A673 (cell line): ENCODE measurements around the gene SMC6. TPM values are rescaled to one million over a fixed set of nuclear protein-coding genes. Genes with fewer than 3 reads are reported as not detected.

Source experiments
- BruUV-seq: library from RNA; stranded (reverse); fragments of 400-500 nt; replicated peaks from 2 replicates; lab custom pipeline; 2021; lab: Mats Ljungman, UMichigan
- CTCF ChIA-PET: fragments of 300-600 bp; sonication (Branson Sonifier 250); formaldehyde crosslinking; loops from one replicate; lab custom pipeline; 2022; ENCODE audit warnings: antibody characterized with exemption; lab: Charles Lee
- POLR2A ChIA-PET: fragments of 300-600 bp; sonication (Branson Sonifier 250); formaldehyde crosslinking; loops from one replicate; lab custom pipeline; 2022; ENCODE audit warnings: antibody characterized with exemption; ENCODE audit not compliant: low non-redundant PET; lab: Charles Lee
- DNase-seq: peaks from one replicate; pipeline ENCODE4 v3.0.0-alpha.2; 2015; ENCODE audit warnings: low spot score
- H3K27ac ChIP-seq: fragments of 200-600 bp; sonication (generic); 2 replicates; pipeline ENCODE4 v1.5.1; 2016; ENCODE audit warnings: mixed run types, low read depth, mild to moderate bottlenecking, mixed read lengths, antibody characterized with exemption, low read length; ENCODE audit not compliant: poor library complexity, severe bottlenecking
- H3K27me3 ChIP-seq: fragments of 200-600 bp; sonication (generic); replicated peaks from 2 replicates; pipeline ENCODE4 v1.6.1; 2017; ENCODE audit warnings: mixed run types, low read depth, mild to moderate bottlenecking, mixed read lengths, antibody characterized with exemption, low read length; ENCODE audit not compliant: insufficient read depth, poor library complexity
- H3K36me3 ChIP-seq: fragments of 200-600 bp; sonication (generic); 2 replicates; pipeline ENCODE4 v1.6.1; 2016; ENCODE audit warnings: mixed run types, mild to moderate bottlenecking, mixed read lengths, antibody characterized with exemption, low read length; ENCODE audit not compliant: insufficient read depth, poor library complexity, severe bottlenecking
- H3K4me1 ChIP-seq: fragments of 200-600 bp; sonication (generic); 2 replicates; pipeline ENCODE4 v1.6.1; 2017; ENCODE audit warnings: mixed run types, mild to moderate bottlenecking, mixed read lengths, antibody characterized with exemption, low read length; ENCODE audit not compliant: insufficient read depth, poor library complexity, severe bottlenecking
- H3K4me3 ChIP-seq: fragments of 200-600 bp; sonication (generic); 2 replicates; pipeline ENCODE4 v1.5.1; 2016; ENCODE audit warnings: low read depth, mixed run types, mild to moderate bottlenecking, mixed read lengths, low read length; ENCODE audit not compliant: poor library complexity, severe bottlenecking
- H3K9me3 ChIP-seq: fragments of 200-600 bp; sonication (generic); 2 replicates; pipeline ENCODE4 v1.6.1; 2016; ENCODE audit warnings: mixed run types, low read depth, mild to moderate bottlenecking, mixed read lengths, antibody characterized with exemption, low read length; ENCODE audit not compliant: poor library complexity, severe bottlenecking
- EZH2 ChIP-seq: fragments of 200-600 bp; sonication (generic); IDR thresholded peaks from 2 replicates; pipeline ENCODE4 v1.6.1; 2017; ENCODE audit warnings: borderline replicate concordance, low read depth, mild to moderate bottlenecking, mixed read lengths, antibody characterized with exemption, low read length; ENCODE audit not compliant: poor library complexity, severe bottlenecking
- intact Hi-C: fragments of 100-400 bp; cut with micrococcal nuclease; formaldehyde crosslinking; loops from one replicate; pipeline ENCODE4 v1.10.0; 2022; ENCODE audit not compliant: unreplicated experiment
- total RNA-seq: library from RNA; stranded (reverse); gene quantifications from 2 replicates; pipeline ENCODE4 v1.2.3, GENCODE V29; 2021
- TF ChIP-seq, protein P1 (sequence below): fragments of 300-800, 200-600 bp; sonication (generic); conservative IDR thresholded peaks from 2 replicates; pipeline ENCODE4 v1.5.1; 2017; ENCODE audit warnings: low read depth, mild to moderate bottlenecking, antibody characterized with exemption, low read length, moderate library complexity, mixed read lengths

Gene SMC6
- total RNA-seq, 1 experiment from 2014 or later = 49.5 TPM

DNA sequence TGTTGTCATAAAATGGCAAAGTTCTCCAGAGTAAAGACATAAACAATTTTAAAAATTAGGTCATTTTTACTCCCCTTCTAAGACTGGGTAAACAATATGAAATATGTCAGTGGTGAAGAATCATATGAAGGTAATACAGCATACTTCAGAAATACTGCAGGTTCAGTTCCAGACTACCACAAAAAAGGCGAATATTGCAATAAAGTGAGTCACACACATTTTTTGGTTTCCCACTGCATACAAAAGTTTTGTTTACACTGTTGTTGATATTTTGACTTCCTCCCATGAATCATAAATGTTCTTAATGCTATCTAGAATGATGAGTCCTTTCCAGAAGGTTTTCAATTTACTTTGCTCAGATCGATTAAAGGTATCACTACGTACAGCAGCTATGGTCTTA, 73.5 kb downstream of the SMC6 start:
- H3K27me3 ChIP-seq = no peaks in the 10 kb centered on the region
- H3K9me3 ChIP-seq = no peaks in the 10 kb centered on the region
- TF ChIP-seq, protein P1, sequence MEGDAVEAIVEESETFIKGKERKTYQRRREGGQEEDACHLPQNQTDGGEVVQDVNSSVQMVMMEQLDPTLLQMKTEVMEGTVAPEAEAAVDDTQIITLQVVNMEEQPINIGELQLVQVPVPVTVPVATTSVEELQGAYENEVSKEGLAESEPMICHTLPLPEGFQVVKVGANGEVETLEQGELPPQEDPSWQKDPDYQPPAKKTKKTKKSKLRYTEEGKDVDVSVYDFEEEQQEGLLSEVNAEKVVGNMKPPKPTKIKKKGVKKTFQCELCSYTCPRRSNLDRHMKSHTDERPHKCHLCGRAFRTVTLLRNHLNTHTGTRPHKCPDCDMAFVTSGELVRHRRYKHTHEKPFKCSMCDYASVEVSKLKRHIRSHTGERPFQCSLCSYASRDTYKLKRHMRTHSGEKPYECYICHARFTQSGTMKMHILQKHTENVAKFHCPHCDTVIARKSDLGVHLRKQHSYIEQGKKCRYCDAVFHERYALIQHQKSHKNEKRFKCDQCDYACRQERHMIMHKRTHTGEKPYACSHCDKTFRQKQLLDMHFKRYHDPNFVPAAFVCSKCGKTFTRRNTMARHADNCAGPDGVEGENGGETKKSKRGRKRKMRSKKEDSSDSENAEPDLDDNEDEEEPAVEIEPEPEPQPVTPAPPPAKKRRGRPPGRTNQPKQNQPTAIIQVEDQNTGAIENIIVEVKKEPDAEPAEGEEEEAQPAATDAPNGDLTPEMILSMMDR = no peak
- no peak for TF ChIP-seq EZH2
- no TSS peak for BruUV-seq
- CTCF ChIA-PET = no interaction called here
- no peak overlapping the region for H3K27ac ChIP-seq
- POLR2A ChIA-PET = no interaction called here
- no peak overlapping the region for H3K4me3 ChIP-seq
- peaks cover 3% of the 10 kb centered on the region for H3K36me3 ChIP-seq
- H3K4me1 ChIP-seq = no peaks in the 10 kb centered on the region
- intact Hi-C loops = no loop called here
- DNase-seq = no peak

DNA sequence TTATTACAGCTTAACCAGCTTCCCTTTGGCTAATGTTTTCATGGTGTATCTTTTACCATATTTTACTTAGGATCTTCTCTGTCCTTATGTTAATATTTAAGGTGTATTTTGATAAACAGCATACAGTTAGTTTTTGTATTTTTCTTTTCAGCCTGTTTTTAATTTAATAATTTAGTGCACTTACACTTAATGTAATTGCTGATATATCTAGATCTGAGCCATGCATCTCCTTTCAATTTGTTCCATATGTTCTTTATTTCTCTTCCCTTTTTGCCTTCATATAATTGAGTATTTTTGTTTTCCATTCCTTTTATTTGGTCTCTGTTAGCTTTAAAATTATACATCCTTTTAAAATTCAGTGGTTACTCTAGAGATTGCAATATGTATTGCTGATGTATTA, 78.8 kb downstream of the SMC6 start:
- BruUV-seq = no TSS peak

DNA sequence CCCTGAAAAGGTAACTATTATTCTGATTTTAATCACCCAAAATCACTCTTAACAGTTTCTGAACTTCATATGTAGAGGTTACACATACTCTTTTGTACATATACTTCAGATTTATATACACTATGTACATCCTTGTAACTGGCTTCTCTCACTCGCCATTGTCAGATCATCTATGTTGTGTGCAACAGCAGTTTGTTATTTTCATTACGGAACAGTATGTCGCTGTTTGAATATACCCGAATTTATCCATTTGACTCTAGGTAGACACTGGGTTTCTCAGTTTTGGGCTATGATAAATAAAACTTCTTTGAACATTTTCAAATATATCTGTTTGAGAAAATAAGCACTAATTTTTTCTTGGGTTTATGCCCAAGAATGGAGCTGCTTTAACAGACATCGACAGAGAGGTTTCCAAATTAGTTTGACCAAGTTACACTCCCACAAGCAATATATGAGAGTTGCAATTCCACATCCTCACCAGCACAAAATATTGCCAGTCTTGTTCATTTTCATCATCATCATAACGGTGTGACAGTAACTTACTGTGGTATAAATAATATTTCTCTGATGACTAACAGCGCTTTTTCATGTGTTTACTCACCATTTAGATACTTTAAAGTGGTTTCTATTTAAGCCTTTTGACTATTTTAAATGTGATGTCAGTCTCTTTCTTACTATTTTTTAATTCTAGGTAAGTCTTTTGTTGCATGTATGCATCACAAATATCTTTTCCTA, 80.9 kb downstream of the SMC6 start:
- H3K4me1 ChIP-seq = no peaks in the 10 kb centered on the region
- no peak for TF ChIP-seq EZH2
- TF ChIP-seq, protein P1 = no peak
- H3K27ac ChIP-seq = no peak overlapping the region
- no TSS peak for BruUV-seq
- no peaks in the 10 kb centered on the region for H3K27me3 ChIP-seq
- ChIA-PET CTCF (interaction anchor here (0.7 kb wide), 1 partner anchor 150 kb away, joined by 3 read pairs; no protein-coding TSS in a partner anchor), POLR2A (no interaction called here)
- no peak for DNase-seq
- no peaks in the 10 kb centered on the region for H3K9me3 ChIP-seq
- H3K36me3 ChIP-seq = peaks cover 12% of the 10 kb centered on the region
- H3K4me3 ChIP-seq = no peak overlapping the region
- intact Hi-C loops = loop anchor here (5.0 kb wide), 1 partner anchor 900 kb away; no protein-coding TSS in a partner anchor

More for the DNA sequence above, 78.8 kb downstream of the SMC6 start:
- Histone ChIP-seq H3K27me3 (no peaks in the 10 kb centered on the region), H3K9me3 (no peaks in the 10 kb centered on the region), H3K36me3 (peaks cover 7% of the 10 kb centered on the region), H3K4me1 (no peaks in the 10 kb centered on the region), H3K4me3 (no peak overlapping the region), H3K27ac (no peak overlapping the region)
- ChIA-PET CTCF (no interaction called here), POLR2A (no interaction called here)
- no peak for DNase-seq
- TF ChIP-seq EZH2 = no peak
- TF ChIP-seq, protein P1 = no peak
- intact Hi-C loops = loop anchor here (5.0 kb wide), 1 partner anchor 903 kb away; no protein-coding TSS in a partner anchor
